ENCODE measurements around the gene SRP72. TPM values are rescaled to one million over a fixed set of nuclear protein-coding genes. Genes with fewer than 3 reads are reported as not detected.

Gene SRP72
- polyA plus RNA-seq, 3 donors: 54.4 to 140 (median 103) TPM

- Histone ChIP-seq H3K4me2 (replicated peaks; ENCODE audit: extremely low read depth, low read length, poor library complexity, severe bottlenecking) (peak overlapping the region; percentile 95), H2AFZ (ENCODE audit: insufficient read depth, low read depth, low read length, poor library complexity, severe bottlenecking) (peak overlapping the region; percentile 88), H3K9me3 (replicated peaks in 1 of 2; ENCODE audit: control insufficient read depth in 1 of 2, insufficient read depth in 1 of 2, low read length in 2 of 2) (no peaks in the 10 kb centered on the region), H4K20me1 (ENCODE audit: insufficient read depth, low read length) (no peaks in the 10 kb centered on the region), H3K9ac (ENCODE audit: insufficient read depth, low read length, poor library complexity, severe bottlenecking) (no peak overlapping the region), H3K4me3 (replicated peaks in 1 of 3; ENCODE audit: low read depth in 2 of 3, low read length in 3 of 3) (peak overlapping the region in 2 of 3 experiments; percentile 45 to 84), H3K36me3 (replicated peaks in 1 of 2; ENCODE audit: control insufficient read depth in 1 of 2, insufficient read depth in 2 of 2, low read length in 2 of 2) (no peaks in the 10 kb centered on the region), H3K79me2 (ENCODE audit: insufficient read depth, low read length) (no peaks in the 10 kb centered on the region), H3K27ac (ENCODE audit: low read depth in 1 of 2, low read length in 2 of 2) (no peak overlapping the region), H3K4me1 (ENCODE audit: control insufficient read depth in 1 of 2, insufficient read depth in 2 of 2, low read length in 2 of 2) (peaks cover 8 to 11% of the 10 kb centered on the region in 2 donors), H3K27me3 (ENCODE audit: control insufficient read depth in 2 of 2, insufficient read depth in 2 of 2, low read length in 2 of 2) (peaks cover 13 to 23% of the 10 kb centered on the region in 2 donors)
- H3K27me3 Mint-ChIP-seq (ENCODE audit: low read depth in 3 of 3): peaks cover 2 to 11% (median 8%) of the 10 kb centered on the region in 3 donors
- intact Hi-C loops (cut with micrococcal nuclease): no loop called here
- H3K9me3 Mint-ChIP-seq: no peaks in the 10 kb centered on the region
- H3K4me3 Mint-ChIP-seq: no peak overlapping the region
- no peak overlapping the region for H3K27ac Mint-ChIP-seq
- no peak for DNase-seq
- H3K36me3 Mint-ChIP-seq: no peaks in the 10 kb centered on the region
- H3K4me1 Mint-ChIP-seq: peaks cover 4% of the 10 kb centered on the region
- WGBS (ENCODE audit: insufficient coverage): 100% methylated on average over 1 of the region's 11 CpGs
- TF ChIP-seq CTCF (IDR thresholded peaks at IDR 0.05): no peak
Measured at GRCh38 chr4:56531149-56531770, 63.8 kb downstream of the SRP72 start.

- Histone ChIP-seq H3K36me3 (replicated peaks in 1 of 2; ENCODE audit: control insufficient read depth in 1 of 2, insufficient read depth in 2 of 2, low read length in 2 of 2) (no peaks in the 10 kb centered on the region), H3K4me3 (replicated peaks in 1 of 3; ENCODE audit: low read depth in 2 of 3, low read length in 3 of 3) (no peak overlapping the region), H3K79me2 (ENCODE audit: insufficient read depth, low read length) (no peaks in the 10 kb centered on the region), H4K20me1 (ENCODE audit: insufficient read depth, low read length) (no peaks in the 10 kb centered on the region), H3K4me1 (ENCODE audit: control insufficient read depth in 1 of 2, insufficient read depth in 2 of 2, low read length in 2 of 2) (peaks cover 8 to 11% of the 10 kb centered on the region in 2 donors), H3K27ac (ENCODE audit: low read depth in 1 of 2, low read length in 2 of 2) (no peak overlapping the region), H2AFZ (ENCODE audit: insufficient read depth, low read depth, low read length, poor library complexity, severe bottlenecking) (no peak overlapping the region), H3K27me3 (ENCODE audit: control insufficient read depth in 2 of 2, insufficient read depth in 2 of 2, low read length in 2 of 2) (peaks cover 13 to 23% of the 10 kb centered on the region in 2 donors), H3K9ac (ENCODE audit: insufficient read depth, low read length, poor library complexity, severe bottlenecking) (no peak overlapping the region), H3K9me3 (replicated peaks in 1 of 2; ENCODE audit: control insufficient read depth in 1 of 2, insufficient read depth in 1 of 2, low read length in 2 of 2) (no peaks in the 10 kb centered on the region), H3K4me2 (replicated peaks; ENCODE audit: extremely low read depth, low read length, poor library complexity, severe bottlenecking) (no peak overlapping the region)
- no peaks in the 10 kb centered on the region for H3K9me3 Mint-ChIP-seq
- intact Hi-C loops (cut with micrococcal nuclease): no loop called here
- DNase-seq: no peak
- TF ChIP-seq CTCF (IDR thresholded peaks at IDR 0.05): no peak
- peaks cover 2 to 10% (median 8%) of the 10 kb centered on the region in 3 donors for H3K27me3 Mint-ChIP-seq (ENCODE audit: low read depth in 3 of 3)
- peaks cover 4% of the 10 kb centered on the region for H3K4me1 Mint-ChIP-seq
- no peak overlapping the region for H3K27ac Mint-ChIP-seq
- no peak overlapping the region for H3K4me3 Mint-ChIP-seq
- 55% methylated on average over 4 of the region's 4 CpGs for WGBS (ENCODE audit: insufficient coverage)
- no peaks in the 10 kb centered on the region for H3K36me3 Mint-ChIP-seq
Measured at GRCh38 chr4:56531823-56532222, 64.4 kb downstream of the SRP72 start.
